ENCODE results near the gene ZBTB2.

DNA sequence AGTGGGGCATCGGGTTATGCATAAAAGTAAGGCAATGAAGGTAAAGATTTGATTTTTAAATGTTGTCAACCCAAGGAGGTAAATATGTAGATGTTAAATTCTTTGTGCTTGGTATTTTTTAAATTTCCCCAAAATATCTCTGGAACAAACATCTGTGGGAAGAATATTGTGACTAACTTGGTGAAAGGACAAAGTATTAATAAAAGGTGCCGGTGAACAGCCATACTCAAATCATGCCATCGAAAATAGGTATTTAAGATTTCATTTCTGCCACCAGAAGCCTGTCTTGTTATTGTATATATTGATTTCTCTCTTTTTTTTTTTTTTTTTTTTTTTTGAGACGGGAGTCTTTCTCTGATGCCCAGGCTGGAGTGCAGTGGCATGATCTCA, 12.6 kb upstream of the ZBTB2 start:
- TF ChIP-seq, protein P1, sequence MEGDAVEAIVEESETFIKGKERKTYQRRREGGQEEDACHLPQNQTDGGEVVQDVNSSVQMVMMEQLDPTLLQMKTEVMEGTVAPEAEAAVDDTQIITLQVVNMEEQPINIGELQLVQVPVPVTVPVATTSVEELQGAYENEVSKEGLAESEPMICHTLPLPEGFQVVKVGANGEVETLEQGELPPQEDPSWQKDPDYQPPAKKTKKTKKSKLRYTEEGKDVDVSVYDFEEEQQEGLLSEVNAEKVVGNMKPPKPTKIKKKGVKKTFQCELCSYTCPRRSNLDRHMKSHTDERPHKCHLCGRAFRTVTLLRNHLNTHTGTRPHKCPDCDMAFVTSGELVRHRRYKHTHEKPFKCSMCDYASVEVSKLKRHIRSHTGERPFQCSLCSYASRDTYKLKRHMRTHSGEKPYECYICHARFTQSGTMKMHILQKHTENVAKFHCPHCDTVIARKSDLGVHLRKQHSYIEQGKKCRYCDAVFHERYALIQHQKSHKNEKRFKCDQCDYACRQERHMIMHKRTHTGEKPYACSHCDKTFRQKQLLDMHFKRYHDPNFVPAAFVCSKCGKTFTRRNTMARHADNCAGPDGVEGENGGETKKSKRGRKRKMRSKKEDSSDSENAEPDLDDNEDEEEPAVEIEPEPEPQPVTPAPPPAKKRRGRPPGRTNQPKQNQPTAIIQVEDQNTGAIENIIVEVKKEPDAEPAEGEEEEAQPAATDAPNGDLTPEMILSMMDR (IDR thresholded peaks at IDR 0.05; ENCODE audit: low read depth, low read length): no peak
- TF ChIP-seq EZH2phosphoT487 (IDR thresholded peaks at IDR 0.05; ENCODE audit: low read depth): no peak

Measured in OCI-LY3 (cell line).